Measurements from ENCODE around the gene NTRK2. TPM values are rescaled to one million over a fixed set of nuclear protein-coding genes. Genes with fewer than 3 reads are reported as not detected.

Gene NTRK2
- total RNA-seq, 4 donors from 2014 or later, result 9.5 to 19.5 (median 12.3) TPM

DNA sequence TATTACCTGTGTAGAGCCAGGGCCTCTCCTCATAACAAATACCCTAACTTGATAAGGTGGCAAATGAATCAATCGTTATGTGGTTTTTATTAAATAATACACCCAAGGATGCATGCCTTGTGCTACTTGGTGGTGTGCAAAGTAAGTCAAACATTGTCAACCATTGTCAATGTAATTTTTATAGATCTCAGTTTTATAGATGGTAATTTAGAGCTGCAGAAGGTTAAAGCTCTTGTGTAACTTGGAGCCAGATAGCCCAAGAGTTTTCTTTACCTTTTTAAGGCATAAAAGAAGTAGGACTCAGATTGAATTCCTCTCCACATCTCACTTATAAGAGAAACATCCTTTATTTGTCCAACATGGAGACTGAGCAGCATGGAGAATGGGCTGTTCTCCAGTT, 304.7 kb downstream of the NTRK2 start:
- no peaks in the 10 kb centered on the region for H3K9me3 ChIP-seq
- H3K4me3 ChIP-seq, result no peak overlapping the region
- no peak for TF ChIP-seq EP300 (IDR thresholded peaks at IDR 0.05)
- TF ChIP-seq POLR2AphosphoS5 (IDR thresholded peaks at IDR 0.05), result no peak
- no peak for TF ChIP-seq POLR2A (IDR thresholded peaks at IDR 0.05)
- TF ChIP-seq, protein P1, sequence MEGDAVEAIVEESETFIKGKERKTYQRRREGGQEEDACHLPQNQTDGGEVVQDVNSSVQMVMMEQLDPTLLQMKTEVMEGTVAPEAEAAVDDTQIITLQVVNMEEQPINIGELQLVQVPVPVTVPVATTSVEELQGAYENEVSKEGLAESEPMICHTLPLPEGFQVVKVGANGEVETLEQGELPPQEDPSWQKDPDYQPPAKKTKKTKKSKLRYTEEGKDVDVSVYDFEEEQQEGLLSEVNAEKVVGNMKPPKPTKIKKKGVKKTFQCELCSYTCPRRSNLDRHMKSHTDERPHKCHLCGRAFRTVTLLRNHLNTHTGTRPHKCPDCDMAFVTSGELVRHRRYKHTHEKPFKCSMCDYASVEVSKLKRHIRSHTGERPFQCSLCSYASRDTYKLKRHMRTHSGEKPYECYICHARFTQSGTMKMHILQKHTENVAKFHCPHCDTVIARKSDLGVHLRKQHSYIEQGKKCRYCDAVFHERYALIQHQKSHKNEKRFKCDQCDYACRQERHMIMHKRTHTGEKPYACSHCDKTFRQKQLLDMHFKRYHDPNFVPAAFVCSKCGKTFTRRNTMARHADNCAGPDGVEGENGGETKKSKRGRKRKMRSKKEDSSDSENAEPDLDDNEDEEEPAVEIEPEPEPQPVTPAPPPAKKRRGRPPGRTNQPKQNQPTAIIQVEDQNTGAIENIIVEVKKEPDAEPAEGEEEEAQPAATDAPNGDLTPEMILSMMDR (IDR thresholded peaks at IDR 0.05), result no peak
- H3K36me3 ChIP-seq, result no peaks in the 10 kb centered on the region
- no peak overlapping the region for H3K27ac ChIP-seq
- peaks cover 14% of the 10 kb centered on the region for H3K4me1 ChIP-seq
- WGBS, result 83% methylated on average over 1 of the region's 1 CpG
- DNase-seq (ENCODE audit: low spot score in 2 of 2), result no peak
- no peaks in the 10 kb centered on the region for H3K27me3 ChIP-seq

DNA sequence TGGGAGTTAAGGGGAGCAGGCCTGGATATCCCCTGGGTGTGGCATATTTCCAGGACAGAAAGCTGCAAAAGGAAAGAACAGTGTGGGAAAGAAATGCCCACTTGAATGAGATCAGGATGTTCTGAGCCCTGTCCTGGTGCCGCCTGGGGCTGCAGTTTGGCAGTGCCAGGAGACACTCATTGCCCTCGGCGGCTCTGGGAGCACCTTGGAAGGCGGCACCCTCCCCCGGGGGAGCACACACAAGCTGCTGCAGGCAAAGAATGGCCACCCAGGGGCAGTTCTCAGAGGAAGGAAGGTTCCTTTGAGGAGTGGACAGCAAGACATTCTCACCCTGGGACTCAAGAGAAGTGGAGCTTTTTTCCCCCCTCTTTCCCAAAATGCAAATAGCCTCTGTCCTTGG, 305.3 kb downstream of the NTRK2 start:
- 73% methylated on average over 3 of the region's 5 CpGs for WGBS
- Histone ChIP-seq H3K36me3 (no peaks in the 10 kb centered on the region), H3K4me1 (peaks cover 8% of the 10 kb centered on the region), H3K9me3 (no peaks in the 10 kb centered on the region), H3K27me3 (no peaks in the 10 kb centered on the region), H3K4me3 (no peak overlapping the region), H3K27ac (no peak overlapping the region)
- TF ChIP-seq POLR2AphosphoS5 (IDR thresholded peaks at IDR 0.05) (no peak), POLR2A (IDR thresholded peaks at IDR 0.05) (no peak), EP300 (IDR thresholded peaks at IDR 0.05) (no peak)
- TF ChIP-seq, protein P1 (IDR thresholded peaks at IDR 0.05), result no peak
- no peak for DNase-seq (ENCODE audit: low spot score in 2 of 2)

DNA sequence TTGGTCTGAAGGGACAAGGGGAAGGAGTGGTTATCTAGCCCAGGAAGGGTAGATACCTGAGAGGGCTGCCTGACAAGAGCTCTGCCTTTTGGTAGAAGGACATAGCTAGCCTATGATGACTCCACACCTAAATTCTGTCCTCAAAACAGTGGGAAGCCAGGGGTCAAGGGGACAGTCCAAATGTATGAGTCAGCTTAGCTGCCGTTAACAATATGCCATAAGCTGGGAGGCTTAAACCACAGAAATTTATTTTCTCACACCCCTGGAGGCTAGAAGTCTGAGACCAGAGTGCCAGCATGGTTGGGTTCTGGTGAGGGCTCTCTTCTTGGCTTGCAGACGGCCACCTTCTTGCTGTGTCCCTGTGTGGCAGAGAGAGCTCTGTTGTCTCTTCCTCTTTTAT, 306.4 kb downstream of the NTRK2 start:
- Histone ChIP-seq H3K27me3 (no peaks in the 10 kb centered on the region), H3K4me3 (no peak overlapping the region), H3K27ac (no peak overlapping the region), H3K9me3 (no peaks in the 10 kb centered on the region), H3K36me3 (no peaks in the 10 kb centered on the region), H3K4me1 (no peaks in the 10 kb centered on the region)
- 84% methylated on average over 2 of the region's 2 CpGs for WGBS
- DNase-seq (ENCODE audit: low spot score in 2 of 2), result no peak
- no peak for TF ChIP-seq EP300 (IDR thresholded peaks at IDR 0.05)
- TF ChIP-seq, protein P1 (IDR thresholded peaks at IDR 0.05), result no peak
- no peak for TF ChIP-seq POLR2A (IDR thresholded peaks at IDR 0.05)
- no peak for TF ChIP-seq POLR2AphosphoS5 (IDR thresholded peaks at IDR 0.05)

DNA sequence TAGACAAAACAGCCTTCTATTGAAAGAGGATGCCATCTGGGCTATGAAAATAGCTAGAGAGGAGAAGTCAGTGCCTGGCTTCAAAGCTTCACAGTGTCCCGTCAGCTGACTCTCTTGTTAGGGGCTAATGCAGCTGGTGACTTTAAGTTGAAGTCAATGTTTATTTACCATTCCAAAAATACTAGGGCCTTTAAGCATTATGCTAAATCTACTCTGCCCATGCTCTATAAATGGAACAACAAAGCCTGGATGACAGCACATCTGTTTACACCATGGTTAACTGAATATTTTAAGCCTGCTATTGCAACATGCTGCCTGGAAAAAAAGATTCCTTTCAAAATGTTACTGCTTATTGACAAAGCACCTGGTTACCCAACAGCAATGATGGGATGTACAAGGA, 309.1 kb downstream of the NTRK2 start:
- DNase-seq (ENCODE audit: low spot score in 2 of 2), result no peak
- no peak overlapping the region for H3K4me3 ChIP-seq
- H3K4me1 ChIP-seq, result no peaks in the 10 kb centered on the region
- 93% methylated on average over 1 of the region's 1 CpG for WGBS
- H3K27ac ChIP-seq, result no peak overlapping the region
- H3K36me3 ChIP-seq, result no peaks in the 10 kb centered on the region
- H3K9me3 ChIP-seq, result no peaks in the 10 kb centered on the region
- H3K27me3 ChIP-seq, result no peaks in the 10 kb centered on the region
- no peak for TF ChIP-seq POLR2A (IDR thresholded peaks at IDR 0.05)
- no peak for TF ChIP-seq EP300 (IDR thresholded peaks at IDR 0.05)
- TF ChIP-seq POLR2AphosphoS5 (IDR thresholded peaks at IDR 0.05), result no peak
- TF ChIP-seq, protein P1 (IDR thresholded peaks at IDR 0.05), result no peak

DNA sequence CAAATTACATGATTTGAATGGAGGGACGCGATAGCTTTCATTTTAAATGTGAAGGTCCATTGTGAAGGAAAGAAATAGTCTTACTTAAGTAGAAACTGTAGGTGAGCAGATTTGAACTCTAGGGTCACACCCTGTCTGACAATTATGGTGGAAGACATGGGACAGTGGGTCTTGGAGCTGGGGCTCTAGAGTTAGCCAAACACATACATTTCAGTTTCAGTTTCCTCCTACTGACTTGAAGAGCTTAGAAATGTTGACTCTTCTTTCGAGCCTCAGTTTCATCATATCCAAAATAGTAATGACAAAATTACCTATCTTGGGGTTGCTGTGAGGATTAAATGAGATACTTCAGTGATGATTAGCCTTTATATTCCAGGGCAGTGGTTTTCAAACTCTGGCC, 314.2 kb downstream of the NTRK2 start:
- no peak for DNase-seq (ENCODE audit: low spot score in 2 of 2)
- 98% methylated on average over 3 of the region's 3 CpGs for WGBS
- Histone ChIP-seq H3K36me3 (no peaks in the 10 kb centered on the region), H3K9me3 (no peaks in the 10 kb centered on the region), H3K4me3 (no peak overlapping the region), H3K4me1 (no peaks in the 10 kb centered on the region), H3K27ac (no peak overlapping the region), H3K27me3 (no peaks in the 10 kb centered on the region)
- TF ChIP-seq POLR2AphosphoS5 (IDR thresholded peaks at IDR 0.05) (no peak), EP300 (IDR thresholded peaks at IDR 0.05) (no peak), POLR2A (IDR thresholded peaks at IDR 0.05) (no peak)
- TF ChIP-seq, protein P1 (IDR thresholded peaks at IDR 0.05), result no peak

All from suprapubic skin (tissue), 4 donors.